Activated T-cell treated with anti-CD3 and anti-CD28 coated beads, Interleukin-2, amount 50 U/mL, for 4 hours (primary cell): ENCODE measurements around the gene B9D1. TPM values are rescaled to one million over a fixed set of nuclear protein-coding genes. Genes with fewer than 3 reads are reported as not detected.

ENCODE experiments used
- ATAC-seq, 2 donors: fragments of 200-7000 bp; cut with Tn5 transposase; one replicate each; pipeline ENCODE4 v1.10.0; 2021
- DNase-seq: peaks from one replicate; pipeline ENCODE4 v3.0.0-alpha.2; 2020
- H3K27me3 Mint-ChIP-seq: one replicate; pipeline ENCODE4 v1.8.0; 2021; ENCODE audit warnings: low read depth, mixed read lengths
- H3K36me3 Mint-ChIP-seq: one replicate; pipeline ENCODE4 v1.8.0; 2022; ENCODE audit warnings: mixed read lengths; ENCODE audit not compliant: insufficient read depth
- H3K4me1 Mint-ChIP-seq: one replicate; pipeline ENCODE4 v1.8.0; 2021; ENCODE audit warnings: low read depth, mixed read lengths
- H3K4me3 Mint-ChIP-seq: one replicate; pipeline ENCODE4 v1.8.0; 2021; ENCODE audit warnings: mild to moderate bottlenecking, moderate library complexity, mixed read lengths
- H3K9me3 Mint-ChIP-seq: one replicate; pipeline ENCODE4 v1.8.0; 2021; ENCODE audit warnings: mixed read lengths
- total RNA-seq, 3 donors: library from RNA; stranded (reverse); gene quantifications; one replicate each; pipeline ENCODE4 v1.2.1, GENCODE V29; 2021

Gene B9D1
- total RNA-seq, 3 donors from 2014 or later: 5.4 to 7.6 (median 6.6) TPM

DNA sequence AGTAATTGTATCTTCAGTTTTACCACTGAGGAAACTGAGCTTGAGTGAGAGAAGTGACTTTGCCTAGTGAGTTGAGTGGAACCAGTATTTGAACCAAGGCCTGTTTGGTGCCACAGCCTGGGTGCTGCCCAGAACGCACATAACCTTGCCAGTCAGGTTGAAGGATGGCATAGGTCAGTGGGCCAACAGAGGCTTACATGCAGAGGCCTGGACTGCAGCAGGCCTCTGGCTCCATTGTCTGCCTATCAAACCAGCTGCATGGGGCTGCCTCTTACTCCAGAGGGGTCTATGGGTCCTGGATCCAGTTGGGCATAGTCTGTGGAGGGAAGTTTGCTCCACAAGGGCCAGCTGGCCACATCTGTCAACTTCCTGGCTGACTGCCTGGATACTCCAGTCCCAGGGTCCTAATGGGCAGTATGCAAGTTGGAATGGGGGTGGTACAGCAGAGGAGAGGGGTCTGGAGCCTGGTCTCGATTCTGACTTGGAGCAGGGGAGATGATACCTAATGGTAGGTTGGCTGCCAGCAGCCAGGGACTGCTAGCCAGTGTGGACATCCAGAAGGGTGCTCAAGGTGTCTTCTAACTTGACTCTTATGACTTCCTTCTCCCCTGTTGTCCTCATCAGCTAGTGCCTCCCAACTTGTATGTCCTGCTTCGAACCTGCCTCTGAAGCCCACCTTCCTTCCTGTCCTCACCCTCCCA, 37.4 kb upstream of the B9D1 start:
- Mint-ChIP-seq H3K27me3 (peaks cover 3% of the 10 kb centered on the region), H3K9me3 (no peaks in the 10 kb centered on the region), H3K4me1 (no peaks in the 10 kb centered on the region), H3K36me3 (no peaks in the 10 kb centered on the region), H3K4me3 (no peak overlapping the region)
- ATAC-seq (no peak), DNase-seq (no peak)

DNA sequence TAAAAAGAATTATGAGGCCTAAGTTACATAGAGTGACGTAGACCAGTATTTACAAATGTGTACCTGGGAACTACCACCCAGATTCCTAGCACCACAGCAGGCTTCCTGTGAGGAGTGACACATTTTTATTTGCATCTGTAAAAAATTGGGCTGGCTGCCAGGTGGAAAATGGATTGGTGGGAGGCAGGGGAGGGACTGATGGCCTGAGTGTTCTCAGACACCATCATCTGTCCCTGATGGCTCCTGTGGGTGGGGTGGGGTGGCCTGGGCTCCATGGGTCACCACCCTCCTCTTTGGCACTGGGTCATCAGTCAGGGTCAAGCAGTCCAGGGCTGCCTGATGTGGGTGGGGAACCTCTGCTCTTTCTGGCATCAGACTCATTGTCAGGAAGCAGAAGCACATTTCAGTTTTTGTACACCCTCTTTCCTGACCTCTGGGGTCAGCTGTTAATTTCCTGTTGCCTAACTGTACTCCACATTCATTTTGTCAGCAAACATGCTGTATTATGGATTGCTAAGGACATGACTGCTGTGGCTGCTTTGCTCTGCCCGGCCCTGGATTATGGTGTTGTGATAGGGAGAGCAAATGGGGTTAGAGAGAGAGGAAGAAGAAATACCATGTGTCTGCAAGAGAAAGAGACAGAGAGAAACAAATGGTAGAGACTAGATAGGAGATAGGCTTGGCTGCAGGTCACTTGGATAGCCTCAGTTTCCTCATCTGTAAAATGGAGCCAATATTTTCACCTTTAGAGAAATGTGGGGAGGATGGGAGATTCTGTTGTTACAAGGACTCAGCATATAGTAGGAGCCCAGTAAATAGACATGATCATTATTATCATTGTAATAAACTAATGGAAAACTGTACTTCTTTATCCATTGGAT, 36.0 kb upstream of the B9D1 start:
- no peaks in the 10 kb centered on the region for H3K9me3 Mint-ChIP-seq
- H3K4me3 Mint-ChIP-seq: no peak overlapping the region
- H3K36me3 Mint-ChIP-seq: no peaks in the 10 kb centered on the region
- H3K27me3 Mint-ChIP-seq: peaks cover 3% of the 10 kb centered on the region
- DNase-seq (no peak), ATAC-seq (no peak)
- no peaks in the 10 kb centered on the region for H3K4me1 Mint-ChIP-seq

DNA sequence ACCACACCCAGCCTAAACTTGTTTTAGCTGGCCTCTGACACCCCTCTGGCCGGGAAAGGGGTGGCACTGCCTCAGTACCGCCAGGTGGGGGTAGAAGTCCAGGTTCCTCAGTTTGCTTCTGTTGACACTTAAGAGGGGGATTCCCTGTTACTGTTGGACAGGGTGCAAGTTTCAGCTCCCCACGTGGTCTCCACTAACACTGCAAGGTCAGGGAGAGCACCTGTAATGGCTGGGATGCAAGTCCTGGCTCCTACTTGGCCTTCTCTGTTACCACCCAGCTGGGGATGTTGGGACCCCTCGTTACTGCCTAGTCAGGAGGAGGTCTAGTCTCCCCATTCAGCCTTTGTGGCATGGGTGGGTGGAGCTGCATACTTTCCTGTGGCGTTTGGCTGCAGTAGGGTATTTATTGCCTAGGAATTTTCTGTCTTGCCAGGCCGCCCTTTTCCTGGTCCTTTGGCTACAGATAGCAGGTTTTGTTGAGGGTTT, 35.1 kb upstream of the B9D1 start:
- H3K36me3 Mint-ChIP-seq: no peaks in the 10 kb centered on the region
- H3K4me3 Mint-ChIP-seq: no peak overlapping the region
- DNase-seq: no peak
- no peaks in the 10 kb centered on the region for H3K4me1 Mint-ChIP-seq
- H3K9me3 Mint-ChIP-seq: no peaks in the 10 kb centered on the region
- peaks cover 4% of the 10 kb centered on the region for H3K27me3 Mint-ChIP-seq
- ATAC-seq: no peak

DNA sequence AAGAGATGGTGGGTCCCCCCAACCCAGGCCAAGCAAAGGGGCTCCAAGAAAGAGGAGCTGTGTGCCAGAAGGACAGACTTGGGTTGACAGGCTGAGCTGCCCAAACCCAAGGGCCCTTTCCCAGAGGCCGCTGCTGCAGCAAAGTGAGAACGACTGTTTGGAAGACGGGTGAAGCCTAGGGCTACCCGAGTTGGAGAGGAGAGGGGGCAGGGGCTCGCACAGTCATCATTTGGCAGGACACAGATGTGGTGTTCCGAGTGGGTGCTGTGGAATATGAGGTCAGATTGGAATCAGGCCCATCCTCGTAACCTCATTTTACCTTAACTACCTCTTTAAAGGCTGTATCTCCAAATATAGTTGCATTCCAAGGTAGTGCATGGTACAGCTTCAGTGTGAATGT, 29.8 kb upstream of the B9D1 start:
- no peak for ATAC-seq

DNA sequence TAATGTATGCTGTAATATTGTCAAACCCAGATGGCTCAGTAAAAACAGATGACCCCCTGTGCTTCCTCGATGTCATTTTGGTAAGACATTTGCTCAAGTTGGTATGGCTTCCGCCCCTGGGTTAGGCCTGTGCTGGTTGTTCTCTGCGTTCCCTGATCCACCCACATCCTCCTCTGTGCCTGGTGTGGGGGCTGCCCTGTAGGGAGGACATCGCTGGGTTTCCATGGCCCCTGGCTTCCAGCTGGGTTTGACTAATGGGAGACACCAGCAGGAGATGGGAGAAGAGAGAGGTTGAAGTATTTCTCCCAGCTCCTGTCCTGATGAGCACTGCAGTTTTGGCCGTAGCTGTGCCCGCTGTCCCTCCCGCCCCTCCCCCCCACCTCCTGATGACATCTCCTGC, 28.9 kb upstream of the B9D1 start:
- no peak overlapping the region for H3K4me3 Mint-ChIP-seq
- H3K9me3 Mint-ChIP-seq: no peaks in the 10 kb centered on the region
- peaks cover 3% of the 10 kb centered on the region for H3K27me3 Mint-ChIP-seq
- DNase-seq (no peak), ATAC-seq (no peak)
- H3K4me1 Mint-ChIP-seq: peaks cover 1% of the 10 kb centered on the region
- no peaks in the 10 kb centered on the region for H3K36me3 Mint-ChIP-seq

More for the DNA sequence above, 29.8 kb upstream of the B9D1 start:
- H3K9me3 Mint-ChIP-seq: no peaks in the 10 kb centered on the region
- H3K27me3 Mint-ChIP-seq: peaks cover 5% of the 10 kb centered on the region
- H3K4me3 Mint-ChIP-seq: no peak overlapping the region
- H3K4me1 Mint-ChIP-seq: no peaks in the 10 kb centered on the region
- no peaks in the 10 kb centered on the region for H3K36me3 Mint-ChIP-seq
- no peak for DNase-seq

DNA sequence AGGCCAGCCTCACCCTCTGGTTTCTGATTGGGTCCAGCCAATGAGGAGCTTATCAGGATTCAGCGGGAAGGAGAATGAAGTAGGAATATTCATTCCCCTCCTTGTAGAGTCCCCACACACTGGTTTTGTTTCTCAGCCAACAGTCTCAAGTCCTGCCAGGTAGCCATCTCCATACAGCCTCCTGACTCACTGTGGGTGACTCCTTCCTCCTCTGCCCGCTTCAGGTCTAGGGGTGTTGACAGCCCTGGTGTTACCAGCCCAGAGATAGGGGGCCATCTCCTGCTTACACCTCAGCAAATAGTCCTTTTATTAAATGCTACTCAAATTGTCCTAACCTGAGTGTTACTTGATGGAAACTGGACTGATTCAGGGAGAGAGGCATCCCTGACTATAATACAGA, 28.4 kb upstream of the B9D1 start:
- Mint-ChIP-seq H3K4me3 (no peak overlapping the region), H3K4me1 (peaks cover 1% of the 10 kb centered on the region), H3K27me3 (peaks cover 2% of the 10 kb centered on the region), H3K9me3 (no peaks in the 10 kb centered on the region), H3K36me3 (no peaks in the 10 kb centered on the region)
- no peak for ATAC-seq
- DNase-seq: no peak

DNA sequence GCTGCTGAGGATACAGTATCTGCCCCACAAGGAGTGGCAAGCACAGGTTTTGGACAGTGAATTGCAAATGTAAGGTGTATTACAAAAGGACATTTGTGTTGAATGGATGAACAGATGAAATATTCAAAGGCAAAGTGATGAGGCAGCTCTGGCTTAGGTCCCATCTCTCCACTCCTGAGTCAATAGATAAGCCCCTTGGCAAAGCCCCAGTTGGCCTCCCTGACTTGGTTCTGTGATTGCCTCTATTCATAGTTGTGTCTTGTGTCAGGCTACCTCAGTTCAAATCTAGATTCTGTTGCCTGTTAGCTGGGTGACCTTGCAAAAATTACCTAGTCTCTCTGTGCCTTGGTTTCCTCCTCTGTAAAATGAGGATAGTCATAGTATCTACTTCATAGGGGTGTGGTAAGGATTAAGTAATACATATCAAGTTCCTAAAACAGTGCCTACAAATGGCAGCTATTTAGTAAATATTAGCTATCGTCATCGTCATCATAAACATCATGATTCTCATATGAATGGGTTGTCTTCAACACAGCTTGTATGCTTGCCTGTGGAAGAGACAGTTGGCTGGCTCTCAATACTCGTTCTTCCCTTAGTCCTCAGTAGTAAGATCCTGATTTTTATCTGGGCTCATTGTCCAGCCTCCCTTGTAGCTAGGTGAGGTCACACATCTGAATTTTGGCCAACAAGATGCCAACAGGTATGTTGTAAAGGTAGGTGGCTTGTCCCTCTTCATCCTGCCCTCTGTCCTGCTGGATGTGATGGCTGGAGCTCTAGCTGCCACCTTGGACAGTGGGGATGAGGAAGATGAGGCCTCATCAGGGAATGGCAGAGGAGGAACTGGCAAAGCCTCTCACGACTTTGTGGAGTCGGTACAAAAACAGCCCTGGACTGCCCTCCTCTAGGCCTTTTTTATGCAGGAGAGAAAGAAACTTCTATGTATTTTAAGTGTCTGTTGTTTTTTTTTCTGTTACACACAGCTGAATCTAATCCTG, 26.6 kb upstream of the B9D1 start:
- Mint-ChIP-seq H3K4me1 (peaks cover 1% of the 10 kb centered on the region), H3K9me3 (no peaks in the 10 kb centered on the region), H3K27me3 (peaks cover 2% of the 10 kb centered on the region), H3K36me3 (peaks cover 7% of the 10 kb centered on the region), H3K4me3 (no peak overlapping the region)
- DNase-seq (no peak), ATAC-seq (no peak)

DNA sequence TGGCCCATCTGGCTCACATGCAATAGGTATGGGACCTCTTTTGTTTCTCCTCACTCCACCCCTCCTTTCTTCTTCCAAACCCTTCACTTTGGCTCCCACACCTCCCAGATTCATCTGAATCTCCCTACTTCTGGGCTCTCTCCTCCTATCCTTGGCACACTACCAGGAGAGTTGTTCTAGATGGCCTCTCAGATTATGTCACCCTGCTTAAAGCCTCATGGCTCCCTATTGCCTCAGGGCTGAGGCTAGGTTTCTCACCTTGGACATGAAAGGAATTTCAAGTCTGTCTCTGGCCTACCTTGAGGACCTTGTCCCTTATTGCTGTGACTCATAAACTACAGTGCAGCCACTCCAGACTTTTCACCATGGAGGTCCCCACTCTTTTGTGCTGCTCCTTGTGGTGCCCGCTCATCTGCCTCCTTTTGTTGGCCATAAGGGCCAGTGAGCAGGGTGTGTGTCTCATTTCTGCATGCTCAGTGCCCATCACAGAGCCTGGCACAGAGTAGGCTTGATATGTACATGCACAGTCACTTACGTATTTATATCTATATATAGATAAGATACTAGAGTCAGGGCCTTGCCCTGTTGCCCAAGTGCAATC, 25.5 kb upstream of the B9D1 start:
- ATAC-seq (no peak), DNase-seq (no peak)
- no peak overlapping the region for H3K4me3 Mint-ChIP-seq
- H3K4me1 Mint-ChIP-seq: peaks cover 1% of the 10 kb centered on the region
- H3K36me3 Mint-ChIP-seq: peaks cover 8% of the 10 kb centered on the region
- H3K9me3 Mint-ChIP-seq: no peaks in the 10 kb centered on the region
- H3K27me3 Mint-ChIP-seq: peaks cover 2% of the 10 kb centered on the region

DNA sequence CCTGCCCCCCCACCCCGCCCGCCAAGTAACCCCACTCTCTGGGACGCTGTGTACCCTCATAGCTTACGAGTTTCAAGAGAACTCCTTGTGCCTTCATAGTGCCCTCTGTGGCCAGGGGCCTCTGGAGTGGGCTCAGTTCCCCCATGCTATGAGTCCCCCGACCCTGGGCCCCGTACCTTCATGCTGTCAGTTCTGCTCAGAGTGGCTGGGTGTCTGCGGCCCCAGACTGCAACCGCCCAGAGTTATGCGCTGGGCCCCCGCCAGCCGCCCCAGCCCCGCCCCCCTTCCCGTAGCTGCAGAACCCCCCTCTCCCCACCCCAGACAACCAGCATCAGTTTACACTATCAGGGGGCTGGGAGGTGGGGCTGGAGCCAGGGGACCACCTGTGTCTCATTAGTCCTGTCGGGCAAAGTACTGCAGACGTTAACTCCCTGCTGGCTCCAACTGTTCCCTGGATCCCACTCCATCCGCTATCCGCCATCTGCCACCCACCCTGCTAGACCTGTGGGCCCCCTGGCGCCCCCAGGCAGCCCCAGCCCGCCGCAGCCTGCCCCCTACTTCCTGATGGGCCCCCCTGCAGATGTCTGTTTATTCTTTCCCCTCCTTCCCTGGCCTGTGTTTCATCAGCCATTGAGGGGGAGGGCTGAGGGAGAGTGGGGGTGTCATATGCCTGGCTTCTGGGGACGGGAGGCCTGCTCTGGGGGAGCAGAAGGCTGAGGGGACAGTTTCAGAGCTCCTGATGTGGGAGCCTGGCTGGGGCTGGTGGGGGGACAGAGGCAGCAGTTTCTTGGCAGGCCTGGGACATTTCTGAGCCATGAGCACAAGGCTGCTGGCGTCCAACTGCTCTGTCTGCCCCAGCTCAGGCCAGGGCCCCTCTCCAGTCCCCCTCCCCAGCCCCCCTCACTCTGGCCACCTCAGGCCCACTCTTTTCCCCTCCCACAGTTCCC, 24.7 kb upstream of the B9D1 start, which contains the start of gene MFAP4:
TSS of gene MFAP4 (minus strand) at position 217 of the 947 bp plus-strand sequence. CDS start at position 182, 35 bp downstream.
- no peaks in the 10 kb centered on the region for H3K27me3 Mint-ChIP-seq
- DNase-seq: no peak
- no peaks in the 10 kb centered on the region for H3K9me3 Mint-ChIP-seq
- no peak for ATAC-seq
- no peak within 1 kb of the TSS for H3K4me3 Mint-ChIP-seq
- H3K4me1 Mint-ChIP-seq: peaks cover 1% of the 10 kb centered on the region
- H3K36me3 Mint-ChIP-seq: peaks cover 9% of the 10 kb centered on the region

DNA sequence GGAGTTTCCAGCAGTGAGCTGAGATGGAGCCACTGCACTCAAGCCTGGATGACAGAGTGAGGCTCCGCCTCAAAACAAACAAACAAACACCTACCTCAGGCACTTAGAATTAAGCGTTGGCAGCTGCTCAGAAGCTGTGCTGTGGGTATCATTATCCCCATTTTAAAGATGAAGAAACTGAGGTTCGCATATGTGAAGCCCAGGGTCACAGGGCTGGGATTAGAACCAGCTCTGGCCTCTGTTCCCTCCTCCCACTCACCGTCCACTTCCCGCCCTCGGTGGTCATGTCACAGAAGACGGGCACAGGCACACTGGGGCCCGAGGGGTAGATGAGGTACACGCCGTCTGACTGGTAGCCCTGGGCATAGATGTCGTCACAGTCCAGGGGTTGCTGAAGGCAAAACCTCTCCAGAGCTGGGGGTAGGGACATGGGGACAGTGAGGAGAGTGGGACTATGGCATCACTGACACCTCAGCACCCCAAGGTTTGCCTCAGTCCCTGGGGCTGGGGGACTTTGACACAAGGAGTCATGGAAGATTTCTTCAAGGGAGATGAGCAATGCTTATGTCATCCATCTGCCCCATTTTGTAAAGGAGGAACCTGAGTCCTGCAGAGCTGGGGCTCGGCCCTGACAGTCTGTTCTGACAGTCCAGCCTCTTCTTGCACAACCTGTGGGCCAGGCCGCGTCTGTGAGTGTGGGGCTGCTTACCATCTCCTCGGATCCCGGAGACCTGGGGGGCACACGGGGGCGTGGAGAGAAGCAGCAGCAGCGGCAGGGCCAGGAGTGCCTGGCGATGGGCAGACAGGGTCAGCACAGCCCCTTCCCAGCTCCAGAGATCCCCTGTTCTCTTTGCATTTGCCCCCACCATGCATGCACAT, 23.8 kb upstream of the B9D1 start:
- Mint-ChIP-seq H3K9me3 (no peaks in the 10 kb centered on the region), H3K4me3 (no peak overlapping the region), H3K36me3 (peaks cover 12% of the 10 kb centered on the region), H3K27me3 (no peaks in the 10 kb centered on the region), H3K4me1 (peaks cover 1% of the 10 kb centered on the region)
- peak; percentile 41 to 47 for ATAC-seq
- DNase-seq: no peak

DNA sequence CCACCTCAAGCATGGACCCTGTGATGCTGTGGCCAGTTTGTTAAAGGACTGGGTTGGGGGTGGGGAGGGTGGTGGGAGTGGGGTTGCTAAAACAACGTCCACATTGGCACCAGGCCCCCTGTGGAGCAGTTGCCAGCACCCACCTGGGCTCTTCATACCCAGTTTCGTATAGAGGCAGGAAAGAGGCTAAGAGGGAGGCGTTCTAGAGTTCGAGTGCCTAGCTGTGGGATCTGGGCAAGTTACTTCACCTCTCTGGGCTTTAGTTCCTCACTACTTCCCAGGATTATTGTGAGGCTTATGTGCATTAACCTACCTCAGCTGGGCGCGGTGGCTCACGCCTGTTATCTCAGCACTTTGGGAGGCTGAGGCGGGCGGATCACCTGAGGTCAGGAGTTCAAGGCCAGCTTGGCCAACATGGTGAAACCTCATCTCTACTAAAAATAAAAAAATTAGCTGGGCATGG, 23.0 kb upstream of the B9D1 start:
- Mint-ChIP-seq H3K36me3 (peaks cover 19% of the 10 kb centered on the region), H3K4me3 (no peak overlapping the region), H3K4me1 (peaks cover 1% of the 10 kb centered on the region), H3K27me3 (no peaks in the 10 kb centered on the region), H3K9me3 (no peaks in the 10 kb centered on the region)
- DNase-seq (no peak), ATAC-seq (no peak)
